Inflammatory macrophage (primary cell): ENCODE data around the gene ST8SIA5.

Source experiments
- DNase-seq, 2 donors: peaks; one replicate each; pipeline ENCODE4 v3.0.0-alpha.2; 2020 to 2022

Gene ST8SIA5

DNA sequence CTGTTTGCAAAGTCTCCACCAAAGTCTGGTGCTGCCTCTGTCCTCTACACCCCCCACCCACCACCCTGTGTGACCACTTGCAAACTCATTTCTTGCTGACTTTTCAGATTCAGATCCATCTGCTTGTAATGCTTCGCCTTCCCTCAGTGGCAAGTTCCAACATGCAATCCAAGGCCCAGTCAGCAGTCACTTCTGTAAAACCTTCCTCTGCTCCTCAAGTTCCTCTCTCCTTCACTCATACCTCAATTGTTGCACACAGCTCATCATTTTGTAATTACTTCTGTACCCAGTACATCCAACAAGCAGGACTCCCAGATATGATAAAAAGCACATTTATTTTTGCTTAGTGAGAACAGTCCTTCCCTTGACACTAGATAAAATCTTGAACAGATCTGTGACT, 93.3 kb downstream of the ST8SIA5 start:
- DNase-seq = no peak

GRCh38 chr18:46660957-46661749, 95.7 kb downstream of the ST8SIA5 start:
- DNase-seq = no peak

DNA sequence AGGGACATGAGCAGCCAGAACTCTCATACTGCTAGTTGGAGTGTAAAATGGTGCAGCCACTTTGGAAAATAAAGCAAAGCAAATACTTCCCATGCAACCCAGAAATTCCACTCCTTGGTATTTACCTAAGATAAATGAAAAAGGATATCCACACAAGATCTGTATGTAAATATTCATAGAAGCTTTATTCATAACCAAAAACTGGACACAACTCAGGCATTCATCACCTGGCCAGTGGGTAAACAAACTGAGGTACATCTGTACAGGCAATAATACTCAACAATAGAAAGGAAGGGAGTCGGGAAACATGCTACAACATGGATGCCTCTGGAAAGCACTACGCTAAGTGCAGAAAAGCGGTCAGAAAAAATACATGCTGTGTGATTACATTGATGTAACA, 97.4 kb downstream of the ST8SIA5 start:
- DNase-seq = no peak

GRCh38 chr18:46657115-46657955, 99.5 kb downstream of the ST8SIA5 start, which contains the start of gene LOXHD1:
Gene LOXHD1 (minus strand): TSS chr18:46657220. CDS start chr18:46657033, 187 bp downstream.
- DNase-seq = no peak

DNA sequence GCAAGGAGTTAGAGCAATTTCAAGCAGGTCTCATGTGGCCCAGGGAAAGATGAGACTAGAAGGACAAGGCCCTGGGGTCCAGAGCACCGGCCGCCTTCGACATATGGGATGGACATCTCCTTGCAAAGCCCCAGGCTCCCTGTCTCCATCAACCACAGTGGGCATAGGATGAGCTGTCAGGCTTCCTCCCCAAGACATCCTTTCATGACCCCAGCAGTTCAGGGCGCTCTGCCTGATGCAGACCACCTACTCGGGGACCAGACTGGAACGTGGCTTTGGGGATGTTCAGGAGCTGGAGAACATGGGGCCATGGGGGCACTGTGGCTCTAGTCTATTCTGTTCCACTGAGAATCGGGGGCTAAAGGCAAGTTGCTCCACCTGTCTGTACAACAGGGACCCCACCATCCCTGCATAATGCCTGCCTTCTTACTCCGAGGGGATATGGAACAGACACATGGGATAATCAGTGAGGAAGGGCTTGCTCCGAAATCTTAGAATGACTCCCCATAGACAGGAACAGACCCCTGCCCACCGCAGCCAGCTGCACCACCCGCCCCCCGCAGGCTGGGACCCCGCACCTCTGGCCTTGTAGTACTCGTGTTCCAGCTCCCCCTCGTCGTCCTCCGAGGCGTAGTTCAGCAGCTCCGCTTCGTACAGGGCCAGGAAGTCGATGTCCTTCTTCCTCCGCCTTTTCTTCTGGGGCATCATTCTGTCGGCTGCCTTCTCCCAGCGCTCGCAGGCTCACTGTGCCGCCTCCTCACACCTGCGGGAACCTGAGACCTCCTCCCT, 100.3 kb downstream of the ST8SIA5 start:
- DNase-seq = no peak

DNA sequence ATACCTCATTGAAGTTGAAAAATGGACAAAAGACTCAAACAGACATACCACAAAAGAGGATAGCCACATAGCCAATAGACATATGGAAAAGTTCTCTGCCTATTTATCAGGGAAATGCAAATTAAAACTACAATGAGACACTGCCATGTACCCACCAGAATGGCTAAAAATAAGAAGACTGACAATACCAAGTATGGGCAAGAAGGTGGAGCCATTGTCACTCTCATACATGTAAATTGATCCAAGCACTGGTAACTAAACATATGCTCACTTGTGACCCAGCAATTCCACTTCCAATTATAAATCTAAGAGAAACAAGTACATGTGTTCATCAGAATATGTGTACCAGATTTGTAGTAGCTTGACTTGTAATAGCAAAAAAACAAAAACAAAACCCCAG, 104.5 kb downstream of the ST8SIA5 start:
- no peak for DNase-seq

GRCh38 chr18:46650681-46651080, 106.2 kb downstream of the ST8SIA5 start:
- DNase-seq = no peak

DNA sequence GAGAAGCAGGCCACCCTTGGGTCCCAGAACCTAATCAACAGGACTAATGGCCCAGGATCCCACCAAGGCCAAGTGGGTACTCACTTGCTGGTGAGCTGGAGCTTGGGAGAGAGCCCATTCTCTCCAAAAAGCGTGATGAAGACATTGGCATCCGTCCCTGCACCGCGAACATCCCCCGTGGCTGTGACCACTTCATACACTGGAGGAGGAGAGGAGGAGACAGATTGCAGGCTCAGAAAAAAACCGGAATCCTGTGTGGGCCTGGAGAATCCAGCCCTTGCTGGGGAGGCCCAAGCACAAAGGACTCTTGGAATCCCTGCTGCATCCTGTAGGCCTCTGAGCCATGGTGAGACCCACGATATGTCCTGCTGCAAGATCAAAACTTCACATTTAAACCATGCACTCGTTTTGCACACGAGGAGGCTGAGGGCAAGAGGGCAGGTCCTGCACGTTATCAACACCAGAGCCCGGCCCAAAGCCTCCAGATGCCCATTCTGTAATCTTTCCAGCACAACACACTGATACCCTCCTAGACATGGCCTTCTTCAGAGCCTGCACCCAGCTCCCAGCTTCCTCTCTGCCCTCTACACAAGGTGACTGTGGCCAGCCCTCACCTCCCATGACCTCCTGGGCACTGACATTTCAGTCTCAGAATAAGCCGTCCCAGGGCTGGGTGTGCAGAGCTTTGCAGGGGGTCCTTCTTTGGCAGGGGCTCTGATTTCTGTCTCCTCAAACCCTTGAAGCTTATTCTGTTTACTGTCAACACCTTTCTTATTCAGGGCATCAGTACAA, 107.6 kb downstream of the ST8SIA5 start:
- no peak for DNase-seq

DNA sequence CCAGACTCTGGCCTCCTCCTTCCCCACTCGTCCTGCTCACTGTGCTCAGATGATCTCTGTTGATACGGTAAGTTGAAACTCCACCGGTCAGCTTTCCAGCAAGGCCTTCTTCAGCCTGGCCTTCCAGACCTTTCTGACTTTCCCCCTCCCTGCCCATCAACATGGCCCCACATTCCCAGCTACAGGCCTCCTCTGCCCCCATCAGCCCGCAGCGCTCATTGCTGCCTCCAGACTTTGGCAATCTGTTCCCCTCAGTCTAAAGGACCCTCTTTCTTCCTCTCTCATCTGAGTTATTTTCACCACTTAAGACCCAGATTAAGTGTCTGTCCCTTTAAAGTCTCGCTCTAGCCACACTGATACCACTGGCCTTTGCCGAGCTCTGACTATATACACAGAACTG, 110.4 kb downstream of the ST8SIA5 start:
- DNase-seq = no peak

DNA sequence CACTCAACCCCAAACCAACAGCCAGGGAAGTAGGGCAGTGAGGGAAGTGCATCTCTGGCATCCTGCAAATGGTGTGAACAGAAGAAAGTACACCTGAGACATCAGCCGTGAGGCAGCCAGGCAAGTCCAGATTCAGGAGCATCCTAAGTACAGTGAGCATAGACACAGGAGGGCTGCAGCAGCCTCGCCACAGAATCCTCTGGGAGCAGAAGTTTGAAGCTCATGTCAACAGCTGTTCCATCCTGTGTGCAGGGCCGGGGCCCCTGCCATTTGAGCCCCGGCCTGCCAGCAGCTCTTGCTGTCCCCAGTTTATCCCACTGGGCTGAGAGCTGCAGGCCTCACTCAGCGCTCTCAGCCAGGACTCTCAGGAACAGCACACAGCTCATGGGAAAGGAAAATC, 114.3 kb downstream of the ST8SIA5 start:
- no peak for DNase-seq

- no peak for DNase-seq
Measured at GRCh38 chr18:46641917-46642316, 114.9 kb downstream of the ST8SIA5 start.

- DNase-seq = no peak
Measured at GRCh38 chr18:46639386-46639785, 117.5 kb downstream of the ST8SIA5 start.

DNA sequence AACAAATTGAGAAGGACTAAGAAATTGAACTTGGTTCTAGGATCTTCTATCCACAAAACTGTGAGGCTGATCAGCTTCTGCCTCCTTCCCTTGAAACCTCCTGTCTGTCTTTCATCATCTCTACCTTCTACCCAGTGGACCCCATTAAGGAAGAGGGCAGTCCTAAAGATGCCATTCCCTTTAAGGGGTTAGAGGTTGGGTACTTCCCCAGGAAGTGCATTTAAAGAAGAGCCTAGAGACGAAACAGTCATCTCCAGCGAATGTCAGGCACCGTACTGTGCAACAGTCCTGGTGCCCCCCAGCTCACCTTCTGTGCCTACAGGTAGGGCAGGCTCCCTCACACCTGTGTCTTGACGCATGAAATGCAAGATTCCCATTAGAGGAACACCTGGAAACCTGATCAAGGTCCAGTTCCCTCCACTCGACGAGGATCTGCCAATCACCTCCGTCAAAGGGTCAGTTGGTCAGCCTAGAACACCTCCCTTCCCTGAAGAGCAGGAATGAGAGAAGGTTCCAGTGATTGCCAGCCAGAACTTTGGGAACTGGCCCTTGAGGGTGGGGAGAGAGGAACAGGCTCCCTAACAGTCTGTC, 120.7 kb downstream of the ST8SIA5 start:
- DNase-seq = no peak

DNA sequence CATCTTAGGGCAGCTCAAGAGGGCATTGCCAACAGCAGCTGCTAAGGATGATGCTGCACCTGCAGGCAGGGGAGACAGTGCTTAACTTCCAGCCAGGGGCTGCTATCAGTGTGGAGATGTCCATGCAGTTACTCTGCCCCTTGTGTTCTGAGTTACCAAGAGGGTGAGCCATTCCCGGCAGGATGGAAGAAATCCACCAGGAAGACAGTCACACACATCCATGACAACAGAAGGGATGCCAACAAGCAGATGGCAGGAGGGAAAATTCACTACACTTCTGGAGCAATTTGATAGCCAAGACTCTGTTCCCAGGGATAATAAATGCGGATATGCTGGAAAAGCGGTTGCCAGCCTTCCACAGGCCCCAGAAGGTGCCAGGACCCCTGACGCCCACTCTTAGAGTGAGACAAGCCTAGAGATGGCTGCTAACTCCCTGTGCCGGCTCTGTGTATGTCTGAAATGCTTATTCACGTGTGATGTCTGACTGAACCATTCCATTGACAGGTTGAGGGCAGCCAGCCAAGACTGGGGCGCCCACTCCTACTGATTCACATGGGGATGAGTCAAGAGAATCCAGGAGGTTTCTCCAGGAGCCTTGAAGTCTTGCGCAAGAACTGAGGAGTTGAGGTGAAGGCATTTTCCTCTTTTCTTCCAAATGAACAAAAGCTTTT, 124.3 kb downstream of the ST8SIA5 start:
- DNase-seq = no peak

- no peak for DNase-seq
Measured at GRCh38 chr18:46630991-46631390, 125.9 kb downstream of the ST8SIA5 start.

DNA sequence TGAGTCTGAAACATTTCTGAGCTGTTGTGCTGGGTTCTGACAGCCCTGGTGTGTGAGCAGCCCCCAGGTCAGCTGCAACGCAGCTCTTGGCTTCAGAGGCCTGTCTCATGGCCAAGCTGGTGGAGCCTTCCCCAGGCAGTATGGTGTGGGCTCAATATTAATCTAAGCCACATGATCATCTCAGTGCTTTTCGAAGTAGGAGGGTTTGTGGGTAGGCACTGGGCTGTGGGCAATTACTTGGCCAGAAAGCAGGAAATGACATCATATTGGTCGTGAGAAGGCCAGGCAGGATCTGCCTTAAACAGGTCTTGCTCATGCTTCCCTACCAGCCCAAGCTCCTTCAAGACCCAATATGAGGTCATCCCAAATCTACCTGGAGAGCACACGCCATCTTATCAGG, 126.7 kb downstream of the ST8SIA5 start:
- DNase-seq = peak; percentile 27 to 48

- DNase-seq = no peak
Measured at GRCh38 chr18:46629361-46629760, 127.5 kb downstream of the ST8SIA5 start.

GRCh38 chr18:46628206-46628605, 128.6 kb downstream of the ST8SIA5 start:
- DNase-seq = no peak

GRCh38 chr18:46627136-46627535, 129.7 kb downstream of the ST8SIA5 start:
- DNase-seq = no peak

DNA sequence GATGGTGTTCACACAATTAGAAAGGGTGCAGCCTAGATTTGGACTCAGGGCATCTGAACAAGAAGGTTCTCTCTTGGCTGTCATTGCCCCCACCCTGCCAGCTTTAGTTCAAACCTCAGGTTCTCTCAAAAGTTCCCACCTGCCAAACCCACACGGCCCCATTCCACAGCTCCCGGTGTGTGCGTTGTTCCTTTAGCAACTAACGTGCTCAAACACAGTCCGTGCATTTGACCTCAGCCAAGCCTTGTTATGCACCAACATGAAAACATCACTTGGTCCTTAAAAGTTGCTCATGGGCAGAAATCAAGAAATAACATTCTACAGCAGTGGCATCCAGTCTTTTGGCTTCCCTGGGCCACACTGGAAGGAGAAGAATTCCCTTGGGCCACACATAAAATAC, 131.8 kb downstream of the ST8SIA5 start:
- no peak for DNase-seq

DNA sequence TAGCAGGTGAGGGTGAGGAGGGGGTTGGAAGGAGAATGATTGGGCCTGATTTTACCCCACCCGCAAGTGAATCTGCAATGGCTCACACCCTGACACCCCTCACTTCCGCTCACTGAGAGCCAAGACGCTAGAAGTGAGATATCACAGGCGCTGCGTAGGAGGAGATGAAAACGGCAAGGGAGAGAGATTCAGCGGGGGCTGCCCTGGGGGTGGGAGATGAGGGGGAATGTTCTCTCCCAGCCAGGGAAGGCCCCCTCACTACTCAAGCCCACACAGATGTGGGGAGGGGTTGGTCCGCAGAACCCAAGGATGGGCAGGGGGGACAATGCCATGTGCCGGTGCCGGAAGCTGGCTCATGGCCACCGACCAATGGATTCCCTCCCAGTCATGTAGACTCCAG, 132.7 kb downstream of the ST8SIA5 start:
- DNase-seq = no peak
